ENCODE results near the gene SP110.

SP110 gene

DNA sequence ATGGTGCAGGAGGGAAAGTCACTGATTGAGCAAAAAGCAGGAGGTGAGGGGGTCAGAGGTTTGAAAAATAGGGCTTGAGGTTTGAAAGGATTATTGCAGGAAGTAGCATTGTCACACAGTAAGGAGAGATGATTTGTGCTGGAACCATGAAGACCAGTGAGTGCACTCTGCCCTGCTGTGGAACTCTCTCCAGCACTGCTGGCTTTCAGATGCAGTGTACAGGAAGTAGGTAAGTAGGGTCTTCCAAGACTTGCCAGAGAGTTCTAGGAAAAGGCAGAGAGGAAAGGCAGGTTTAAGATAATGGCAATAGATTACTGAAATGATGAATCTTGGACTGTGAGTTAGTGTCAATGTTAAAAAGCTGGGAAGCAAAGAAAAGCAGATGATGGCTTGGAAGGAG is 11.2 kb downstream of the SP110 start:
- DNase-seq (ENCODE audit: insufficient read length, low spot score) (no peak), FAIRE-seq (peak; percentile 33)
- TF ChIP-seq POU2F2 (IDR thresholded peaks at IDR 0.05; ENCODE audit: low read depth, low read length) (no peak), TAF1 (IDR thresholded peaks at IDR 0.05; ENCODE audit: low read depth, low read length) (no peak)

GRCh38 chr2:230205721-230206120 is 14.1 kb downstream of the SP110 start:
- no peak for DNase-seq (ENCODE audit: insufficient read length, low spot score)
- TF ChIP-seq TAF1 (IDR thresholded peaks at IDR 0.05; ENCODE audit: low read depth, low read length), result no peak
- TF ChIP-seq POU2F2 (IDR thresholded peaks at IDR 0.05; ENCODE audit: low read depth, low read length), result no peak
- TF ChIP-seq SPI1 (IDR thresholded peaks at IDR 0.05; ENCODE audit: low read depth, low read length), result no peak
- no peak for TF ChIP-seq PAX5 (IDR thresholded peaks at IDR 0.05; ENCODE audit: insufficient read depth, low read length, severe bottlenecking)
- no peak for TF ChIP-seq POLR2A (IDR thresholded peaks at IDR 0.05; ENCODE audit: low read depth, low read length)
- TF ChIP-seq POLR2AphosphoS5 (IDR thresholded peaks at IDR 0.05; ENCODE audit: low read depth, low read length), result no peak
- FAIRE-seq, result no peak

DNA sequence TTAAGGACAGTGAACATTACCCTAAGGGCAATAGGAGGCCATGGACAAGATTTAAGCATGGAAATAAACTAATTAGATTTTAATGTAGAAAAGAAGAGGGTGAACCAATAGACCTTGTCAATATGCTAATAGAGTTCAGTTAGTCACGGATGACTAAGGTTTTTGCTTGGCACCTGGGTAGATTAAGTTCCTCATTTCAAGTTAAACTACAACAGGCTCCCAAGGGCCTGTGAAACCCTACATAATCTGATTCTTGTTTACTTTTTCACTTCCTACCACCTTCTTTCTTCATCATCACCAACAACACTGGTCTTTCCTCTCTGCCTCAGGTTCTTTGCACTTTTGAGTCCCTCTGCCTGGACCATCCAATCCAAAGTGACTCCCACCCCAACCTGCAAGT is 14.8 kb downstream of the SP110 start:
- TF ChIP-seq SPI1 (IDR thresholded peaks at IDR 0.05; ENCODE audit: low read depth, low read length) (peak; percentile 76), POLR2A (IDR thresholded peaks at IDR 0.05; ENCODE audit: low read depth, low read length) (no peak), POU2F2 (IDR thresholded peaks at IDR 0.05; ENCODE audit: low read depth, low read length) (no peak), TAF1 (IDR thresholded peaks at IDR 0.05; ENCODE audit: low read depth, low read length) (no peak)
- no peak for DNase-seq (ENCODE audit: insufficient read length, low spot score)
- FAIRE-seq, result peak; percentile 94

DNA sequence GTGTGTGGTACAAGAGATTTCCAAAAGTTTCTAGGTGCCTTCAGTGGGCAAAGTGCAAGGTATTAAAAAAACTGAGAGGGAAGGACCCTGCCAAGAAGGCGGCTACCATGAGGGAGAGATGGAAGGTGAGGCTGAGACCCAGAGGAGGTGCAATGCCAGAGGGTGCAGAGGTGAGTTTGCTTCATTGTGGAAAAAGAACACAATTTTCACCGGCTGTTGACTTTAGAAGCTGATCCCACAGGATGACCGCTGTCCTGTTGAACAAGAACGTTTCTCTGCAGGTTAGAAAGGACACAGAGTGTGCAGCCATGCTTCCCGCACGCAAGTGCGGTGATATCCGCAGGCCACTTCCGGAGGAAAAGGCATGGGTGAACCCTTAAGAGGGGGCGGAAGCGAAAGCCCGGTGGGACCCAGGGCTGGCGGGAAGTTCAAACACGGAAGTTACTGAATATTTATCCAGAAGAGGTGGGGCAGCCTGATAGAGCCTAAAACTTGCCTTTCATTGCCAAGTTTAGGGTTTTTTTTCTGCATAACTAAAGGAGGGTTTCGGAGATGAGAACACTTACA is 16.6 kb downstream of the SP110 start:
- DNase-seq (ENCODE audit: insufficient read length, low spot score), result no peak
- peak; percentile 95 for FAIRE-seq
- TF ChIP-seq SPI1 (IDR thresholded peaks at IDR 0.05; ENCODE audit: low read depth, low read length), result peak; percentile 67
- no peak for TF ChIP-seq POLR2A (IDR thresholded peaks at IDR 0.05; ENCODE audit: low read depth, low read length)
- TF ChIP-seq POU2F2 (IDR thresholded peaks at IDR 0.05; ENCODE audit: low read depth, low read length), result peak; percentile 64; the same call in 1 of the 2 replicates
- TF ChIP-seq PAX5 (IDR thresholded peaks at IDR 0.05; ENCODE audit: insufficient read depth, low read length, severe bottlenecking), result peak; percentile 67

DNA sequence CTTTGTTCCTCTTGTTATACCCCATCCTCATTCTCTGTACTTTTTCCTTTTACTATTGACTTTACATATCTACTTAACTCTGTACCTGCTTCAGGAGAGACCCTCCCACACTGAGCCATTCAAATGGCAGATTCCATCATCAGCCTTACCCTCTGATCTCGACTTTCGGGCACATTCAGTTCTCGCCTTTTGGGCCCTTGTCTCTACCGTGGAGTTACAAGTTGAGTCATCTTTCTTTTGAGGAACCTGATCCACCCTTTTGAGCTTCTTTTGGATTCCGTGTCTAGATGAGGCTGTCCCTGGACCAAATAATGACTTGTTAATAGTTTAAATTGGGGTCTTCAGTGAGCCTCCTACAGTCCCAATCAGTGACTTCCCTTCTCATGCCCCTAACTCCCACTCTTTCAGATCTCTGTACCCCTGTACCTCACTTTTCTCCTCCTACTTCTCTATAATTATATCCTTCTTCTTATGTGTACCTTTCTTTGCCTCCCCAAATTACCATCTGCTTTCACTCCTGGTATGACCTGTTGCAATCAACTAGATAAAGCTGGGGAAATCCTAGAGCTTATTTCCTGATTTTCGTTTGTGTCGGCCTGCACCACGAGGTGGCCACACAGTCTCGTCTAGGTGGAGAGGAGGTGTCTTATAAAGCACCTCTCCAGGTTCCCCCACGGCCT is 17.2 kb downstream of the SP110 start:
- FAIRE-seq (no peak), DNase-seq (ENCODE audit: insufficient read length, low spot score) (no peak)
- TF ChIP-seq SPI1 (IDR thresholded peaks at IDR 0.05; ENCODE audit: low read depth, low read length), result peak; percentile 33; the same call in 1 of the 2 replicates
- TF ChIP-seq TAF1 (IDR thresholded peaks at IDR 0.05; ENCODE audit: low read depth, low read length), result no peak
- 0 out of 2 replicates have a peak, but pooled peaks have one; percentile 15 for TF ChIP-seq POU2F2 (IDR thresholded peaks at IDR 0.05; ENCODE audit: low read depth, low read length)
- no peak for TF ChIP-seq PAX5 (IDR thresholded peaks at IDR 0.05; ENCODE audit: insufficient read depth, low read length, severe bottlenecking)
- no peak for TF ChIP-seq POLR2A (IDR thresholded peaks at IDR 0.05; ENCODE audit: low read depth, low read length)
- TF ChIP-seq POLR2AphosphoS5 (IDR thresholded peaks at IDR 0.05; ENCODE audit: low read depth, low read length), result peak; percentile 64

GRCh38 chr2:230184727-230185578 is 34.8 kb downstream of the SP110 start:
- TF ChIP-seq SPI1 (IDR thresholded peaks at IDR 0.05; ENCODE audit: low read depth, low read length), result no peak
- TF ChIP-seq POLR2AphosphoS5 (IDR thresholded peaks at IDR 0.05; ENCODE audit: low read depth, low read length), result no peak
- no peak for TF ChIP-seq PAX5 (IDR thresholded peaks at IDR 0.05; ENCODE audit: insufficient read depth, low read length, severe bottlenecking)
- TF ChIP-seq POU2F2 (IDR thresholded peaks at IDR 0.05; ENCODE audit: low read depth, low read length), result no peak
- TF ChIP-seq TAF1 (IDR thresholded peaks at IDR 0.05; ENCODE audit: low read depth, low read length), result no peak
- no peak for TF ChIP-seq POLR2A (IDR thresholded peaks at IDR 0.05; ENCODE audit: low read depth, low read length)
- no peak for DNase-seq (ENCODE audit: insufficient read length, low spot score)
- no peak for FAIRE-seq

GRCh38 chr2:230181195-230181594 is 38.6 kb downstream of the SP110 start:
- DNase-seq (ENCODE audit: insufficient read length, low spot score) (no peak), FAIRE-seq (no peak)
- TF ChIP-seq SPI1 (IDR thresholded peaks at IDR 0.05; ENCODE audit: low read depth, low read length), result no peak
- TF ChIP-seq TAF1 (IDR thresholded peaks at IDR 0.05; ENCODE audit: low read depth, low read length), result no peak
- TF ChIP-seq POLR2AphosphoS5 (IDR thresholded peaks at IDR 0.05; ENCODE audit: low read depth, low read length), result no peak
- no peak for TF ChIP-seq POLR2A (IDR thresholded peaks at IDR 0.05; ENCODE audit: low read depth, low read length)
- TF ChIP-seq PAX5 (IDR thresholded peaks at IDR 0.05; ENCODE audit: insufficient read depth, low read length, severe bottlenecking), result no peak
- no peak for TF ChIP-seq POU2F2 (IDR thresholded peaks at IDR 0.05; ENCODE audit: low read depth, low read length)

DNA sequence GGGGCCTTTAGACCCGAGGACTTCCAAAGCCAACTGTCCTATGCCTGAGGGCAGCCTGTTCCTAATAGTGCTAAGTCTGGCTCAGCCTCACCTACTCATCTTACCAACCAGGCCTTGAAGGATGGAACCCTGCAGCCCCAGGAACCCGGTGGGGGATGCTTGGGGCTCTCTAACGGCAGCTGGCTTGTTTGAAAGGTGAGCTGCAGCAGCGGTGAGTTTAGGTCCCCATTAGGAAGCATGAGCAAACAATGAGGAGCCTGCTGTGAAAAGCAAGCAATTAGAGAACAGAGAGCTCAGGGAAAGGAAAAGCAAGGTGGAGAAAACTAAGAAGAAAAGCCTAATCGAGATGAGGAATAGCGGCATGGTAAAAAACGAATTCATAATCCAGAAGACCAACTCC is 39.9 kb downstream of the SP110 start:
- no peak for TF ChIP-seq SPI1 (IDR thresholded peaks at IDR 0.05; ENCODE audit: low read depth, low read length)
- no peak for TF ChIP-seq POU2F2 (IDR thresholded peaks at IDR 0.05; ENCODE audit: low read depth, low read length)
- no peak for TF ChIP-seq TAF1 (IDR thresholded peaks at IDR 0.05; ENCODE audit: low read depth, low read length)
- TF ChIP-seq PAX5 (IDR thresholded peaks at IDR 0.05; ENCODE audit: insufficient read depth, low read length, severe bottlenecking), result no peak
- no peak for TF ChIP-seq POLR2A (IDR thresholded peaks at IDR 0.05; ENCODE audit: low read depth, low read length)
- no peak for TF ChIP-seq POLR2AphosphoS5 (IDR thresholded peaks at IDR 0.05; ENCODE audit: low read depth, low read length)
- DNase-seq (ENCODE audit: insufficient read length, low spot score), result no peak
- no peak for FAIRE-seq
